Heart left ventricle (tissue), 13 donors: Measurements from ENCODE around the gene KRT80.

ENCODE experiments used
- CTCF ChIP-seq, 12 donors: fragments of 200-600 bp; sonication (generic) in 4 of 12; IDR thresholded peaks; one replicate each; pipeline versions ENCODE4 v1.5.0 to v1.8.0; 2018 to 2022; ENCODE audit warnings: antibody characterized with exemption in 12 of 12, mild to moderate bottlenecking in 5 of 12
- POLR2A ChIP-seq, 2 donors: fragments of 450-650 bp; IDR thresholded peaks; one replicate each; pipeline ENCODE4 v1.6.1; 2017; ENCODE audit warnings: antibody characterized with exemption in 2 of 2, mild to moderate bottlenecking in 2 of 2, moderate library complexity in 2 of 2
- donor health status: ischemic (EF 13 %, LVEDD 7.1; RV severe dilation, severe dysfunction).
- donor health status: DM: no; HTN: yes; CAD: no.
- donor health status: DM: no; HTN: no; CAD: no.
- donor health status: ischemic (EF 25% LVEDD 6.9; RV normal size, moderate dysfunction).
- donor health status: ischemic (EF 25% LVEDD 5.7; RV mildly dilated, moderate dysfunction).
- donor health status: ischemic (EF 35%, LVEDD 5.7; RV mildly dilated, moderate dysfunction).
- donor health status: nonischemic (EF 11% LVEDD 7.7; RV severe dilation, severe dysfunction).
- donor health status: DM: yes; HTN: yes; CAD: no.
- donor health status: PGD.
- donor health status: ischemic (EF 29% LVEDD 5.4; RV normal size, mild dysfunction).
- donor health status: nonischemic (EF 23%, LVEDD 6.1; RV moderate dilation, normal function).

- TF ChIP-seq CTCF (IDR thresholded peaks at IDR 0.05) (no peak), POLR2A (IDR thresholded peaks at IDR 0.05) (no peak)
Measured at GRCh38 chr12:52151153-52151836, 40.5 kb downstream of the KRT80 start.
